Caki2 (cell line): ENCODE results near the gene PCSK6. TPM values are rescaled to one million over a fixed set of nuclear protein-coding genes. Genes with fewer than 3 reads are reported as not detected.

ENCODE experiments used
- DNase-seq: peaks from one replicate; pipeline ENCODE4 v3.0.0-alpha.2; 2015; ENCODE audit warnings: low read depth
- in situ Hi-C: cut with HindIII; loops from 2 replicates; pipeline ENCODE4 v1.10.0; 2016; ENCODE audit warnings: low sequenced_read_pairs, low pct_unique_long_range_greater_than_20kb, mixed read lengths
- total RNA-seq: library from RNA; depleted of rRNA; stranded (reverse); fragments of >200 nt; shearing (Covaris generic); gene quantifications from 2 replicates; pipeline ENCODE4 v1.2.3, GENCODE V29; 2014; ENCODE audit warnings: low replicate concordance

Gene PCSK6
- total RNA-seq, 1 experiment from 2014 or later, result 5.5 TPM

GRCh38 chr15:101490922-101491733 is 1.6 kb upstream of the PCSK6 start:
- in situ Hi-C loops, result no loop called here
- no peak for DNase-seq

- in situ Hi-C loops, result no loop called here
- DNase-seq, result no peak
Measured at GRCh38 chr15:101490408-101490891, 943 bp upstream of the PCSK6 start.

DNA sequence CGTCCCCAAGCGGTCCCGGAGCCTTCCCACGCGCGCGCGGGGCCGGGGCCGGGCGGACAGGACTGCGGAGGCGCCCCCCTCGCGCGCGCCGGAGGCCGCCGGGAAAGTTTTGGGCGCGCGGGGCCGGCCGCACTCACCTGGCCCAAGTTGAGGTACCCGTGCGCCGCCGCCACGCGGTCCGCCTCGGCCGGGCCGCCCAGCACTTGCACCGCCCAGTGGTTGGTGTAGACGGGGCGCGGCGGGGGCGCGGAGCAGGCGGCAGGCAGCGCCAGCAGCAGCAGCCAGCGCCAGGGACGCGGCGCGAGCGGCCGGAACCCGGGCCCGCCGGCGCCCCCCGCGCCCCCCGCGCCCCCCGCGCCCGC is 289 bp downstream of the PCSK6 start:
- peak; percentile 14 for DNase-seq
- in situ Hi-C loops, result no loop called here

DNA sequence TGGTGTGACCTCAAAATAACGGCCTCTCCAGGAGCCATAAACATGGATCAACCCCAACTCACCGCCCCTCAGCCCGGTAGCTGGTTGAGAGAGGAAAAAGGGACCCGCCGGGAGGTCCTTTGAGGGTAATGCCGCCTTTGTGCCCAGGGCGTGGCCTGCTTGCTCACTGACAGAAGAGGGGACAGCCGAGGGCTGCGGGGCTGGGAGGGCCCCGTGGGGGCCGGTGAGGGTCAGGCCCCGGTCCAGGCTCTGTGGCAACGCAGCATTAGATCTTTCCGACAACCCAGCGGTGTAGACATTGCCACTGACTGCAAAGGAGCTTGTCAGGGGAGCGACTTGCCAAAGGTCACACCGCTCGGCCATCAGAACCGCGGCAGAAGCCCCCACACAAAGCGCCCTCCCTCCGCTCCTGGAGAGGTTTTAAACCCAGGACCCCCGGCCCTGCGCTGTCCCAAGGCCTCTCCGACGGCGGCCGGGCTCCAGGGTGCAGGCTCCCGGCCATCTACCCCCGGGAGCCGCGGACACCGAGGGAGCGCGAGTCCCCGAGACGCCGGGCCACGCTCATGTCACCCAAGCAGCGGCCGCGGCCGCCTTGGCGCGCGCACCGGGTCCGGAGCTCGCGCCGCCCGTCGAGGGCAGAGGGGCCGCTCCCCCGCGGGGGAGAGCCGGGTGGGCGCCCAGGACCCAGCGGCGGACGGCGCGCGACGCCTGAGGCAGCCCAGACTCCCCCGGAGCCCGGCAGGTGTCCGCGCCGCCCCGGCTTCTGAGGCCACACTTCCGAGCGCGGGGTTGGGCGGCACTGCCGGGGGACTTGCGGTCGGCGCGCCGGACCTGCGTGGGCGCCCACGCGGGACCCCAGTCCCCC is 975 bp downstream of the PCSK6 start:
- no peak for DNase-seq
- in situ Hi-C loops, result no loop called here

DNA sequence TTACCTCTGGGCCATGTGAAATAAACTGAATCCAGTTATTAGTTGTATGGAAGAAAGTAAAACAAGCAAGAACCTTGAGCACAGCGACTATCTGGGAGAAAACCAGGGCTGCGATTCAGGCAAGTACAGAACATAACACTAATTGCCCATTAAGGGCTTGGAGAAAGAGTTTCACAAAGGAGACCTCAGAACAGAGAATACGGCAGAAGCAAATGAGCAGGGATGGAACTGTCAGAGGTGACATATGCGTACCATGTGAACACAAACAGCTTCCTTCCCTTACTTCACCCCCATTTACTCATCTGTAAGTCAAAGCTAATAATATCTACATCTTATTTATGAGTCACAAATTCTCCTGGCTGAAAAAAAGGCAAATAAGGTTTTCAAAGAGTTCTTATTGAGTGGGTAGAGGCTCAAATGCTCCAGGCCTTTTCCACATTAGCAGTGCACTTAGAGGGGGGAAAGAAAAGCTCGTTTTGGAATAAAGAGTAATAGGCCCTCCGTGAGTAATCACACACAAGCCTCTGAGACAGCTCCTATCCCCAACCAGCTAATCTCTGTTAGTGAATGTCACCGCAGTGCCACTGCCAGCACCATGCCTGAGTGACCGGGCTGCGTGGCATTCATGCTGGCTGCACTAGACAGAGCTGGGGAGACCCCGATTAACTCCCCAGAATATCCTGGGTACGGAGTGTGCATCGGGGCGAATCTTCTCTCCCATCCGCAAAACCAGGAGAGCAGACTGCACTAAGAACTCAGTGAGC is 2.6 kb downstream of the PCSK6 start:
- DNase-seq, result no peak
- in situ Hi-C loops, result no loop called here

DNA sequence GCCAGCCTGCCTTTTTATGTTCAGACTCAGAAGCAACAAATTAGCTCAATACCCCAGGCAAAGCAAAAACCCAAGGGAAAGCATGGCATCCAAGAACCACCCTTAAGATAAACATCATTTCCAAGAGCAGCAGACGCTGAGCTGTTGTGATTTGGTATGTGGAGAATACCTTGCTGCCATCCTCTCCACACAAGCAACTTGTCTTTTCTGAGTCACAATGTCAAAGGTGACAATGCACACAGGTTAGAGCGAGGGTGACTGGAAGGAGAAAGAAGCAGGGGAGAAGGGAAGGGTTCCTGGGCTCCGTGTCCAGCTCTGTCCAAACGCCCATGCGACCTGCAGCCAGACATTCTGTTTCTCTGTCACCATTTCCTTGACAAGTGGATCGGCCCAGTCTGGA is 6.0 kb downstream of the PCSK6 start:
- in situ Hi-C loops, result no loop called here
- peak; percentile 12 for DNase-seq

GRCh38 chr15:101482526-101483371 is 6.8 kb downstream of the PCSK6 start:
- DNase-seq, result no peak
- in situ Hi-C loops, result no loop called here

- in situ Hi-C loops, result no loop called here
- no peak for DNase-seq
Measured at GRCh38 chr15:101481917-101482525, 7.5 kb downstream of the PCSK6 start.

- DNase-seq, result no peak
- in situ Hi-C loops, result no loop called here
Measured at GRCh38 chr15:101481381-101481705, 8.2 kb downstream of the PCSK6 start.

DNA sequence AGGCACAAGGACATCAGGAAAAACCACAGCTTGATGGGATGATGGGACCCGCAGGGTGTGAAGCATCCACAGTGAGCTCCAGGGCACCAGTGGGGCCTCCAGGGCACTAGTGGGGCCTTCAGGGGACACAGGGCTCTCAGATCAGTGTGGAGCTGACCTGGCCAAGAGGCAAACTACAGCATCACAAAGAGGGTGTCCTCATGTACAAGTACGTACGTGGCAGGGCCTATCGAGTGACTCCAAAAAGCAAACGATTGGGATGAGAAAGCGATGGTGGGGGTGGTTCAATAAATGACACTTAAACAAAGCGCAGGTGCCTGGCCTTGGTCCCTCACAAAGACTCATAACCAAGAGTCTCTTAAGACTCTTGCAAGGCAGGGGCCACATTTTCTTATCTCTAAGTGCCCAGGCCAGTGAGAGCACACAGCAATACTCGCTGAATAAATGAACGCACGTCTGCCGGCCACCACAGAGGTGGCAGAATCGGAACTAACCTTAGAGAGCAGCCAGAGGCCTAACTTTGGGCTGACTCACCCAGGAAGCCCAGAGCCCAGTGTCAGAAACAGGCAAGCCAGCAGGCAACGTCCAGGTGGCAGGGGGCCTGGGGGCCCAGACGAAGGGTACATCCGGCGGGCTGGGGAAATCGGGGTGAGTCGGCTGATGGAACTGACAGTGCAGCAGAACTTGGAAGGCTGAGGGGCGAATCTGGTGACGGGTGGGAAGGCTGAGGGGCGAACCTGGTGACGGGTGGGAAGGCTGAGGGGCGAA is 8.7 kb downstream of the PCSK6 start:
- in situ Hi-C loops, result no loop called here
- no peak for DNase-seq

DNA sequence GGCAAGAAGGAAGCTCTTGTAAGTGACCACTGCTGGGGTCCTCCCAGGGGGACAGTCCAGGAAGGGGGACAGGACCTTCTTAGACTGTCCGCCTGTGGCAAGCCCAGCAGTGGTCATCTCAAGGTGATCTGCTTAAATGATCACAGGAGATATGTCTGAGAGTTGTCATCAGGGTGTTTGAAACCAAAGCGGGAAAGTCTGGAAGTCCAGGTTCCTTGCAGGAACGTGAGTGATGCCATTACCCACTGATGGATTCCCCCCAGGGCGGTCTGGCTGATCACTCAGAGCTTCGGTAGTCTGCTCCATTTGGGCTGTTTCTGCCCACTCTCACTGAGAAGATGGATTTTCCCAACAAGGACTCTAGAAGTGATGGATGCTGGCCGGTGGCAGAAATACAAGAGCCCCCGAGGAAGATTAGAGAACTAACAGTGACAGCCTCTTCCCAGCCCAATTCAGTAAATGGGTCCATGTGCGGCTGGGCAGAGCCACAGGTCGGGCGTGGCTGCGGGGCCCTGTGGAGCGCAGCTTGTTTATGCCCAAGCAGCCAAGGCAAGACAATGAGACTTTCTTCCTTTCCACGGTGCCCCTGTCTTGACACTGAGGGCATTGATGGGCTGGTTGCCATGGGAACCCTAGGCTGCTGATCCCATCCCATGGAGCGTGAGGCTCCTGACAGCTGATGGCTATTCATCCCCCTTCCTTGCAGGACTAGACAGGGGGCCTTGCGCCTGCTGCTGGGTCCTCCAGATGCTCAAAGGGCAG is 9.5 kb downstream of the PCSK6 start:
- in situ Hi-C loops, result no loop called here
- no peak for DNase-seq

DNA sequence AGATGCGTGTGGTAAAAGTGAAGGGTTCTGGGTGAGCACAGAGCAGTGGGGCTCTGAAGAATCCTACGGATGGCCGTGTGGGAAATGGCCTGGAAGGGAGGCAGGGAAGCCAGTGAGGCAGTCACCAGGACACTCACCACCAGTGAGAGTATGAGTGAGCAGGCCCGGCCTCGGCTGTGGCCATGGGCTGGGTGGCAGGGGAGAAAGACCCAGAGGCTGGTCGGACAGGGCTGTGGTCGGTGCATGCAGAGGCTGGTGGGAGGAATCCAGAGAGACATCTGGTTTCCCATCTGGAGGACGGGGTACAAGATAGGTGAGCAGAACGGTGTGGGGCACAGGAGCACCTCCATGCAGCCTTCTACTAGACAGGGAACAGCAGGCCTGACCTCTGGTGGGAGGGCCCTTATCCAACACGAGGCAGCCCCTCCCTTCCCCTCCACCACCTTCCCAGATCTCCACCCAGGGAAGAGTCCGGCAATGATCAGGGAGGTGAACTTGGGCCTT is 10.1 kb downstream of the PCSK6 start:
- in situ Hi-C loops, result no loop called here
- DNase-seq, result no peak

- DNase-seq, result no peak
- in situ Hi-C loops, result no loop called here
Measured at GRCh38 chr15:101478701-101479341, 10.7 kb downstream of the PCSK6 start.

DNA sequence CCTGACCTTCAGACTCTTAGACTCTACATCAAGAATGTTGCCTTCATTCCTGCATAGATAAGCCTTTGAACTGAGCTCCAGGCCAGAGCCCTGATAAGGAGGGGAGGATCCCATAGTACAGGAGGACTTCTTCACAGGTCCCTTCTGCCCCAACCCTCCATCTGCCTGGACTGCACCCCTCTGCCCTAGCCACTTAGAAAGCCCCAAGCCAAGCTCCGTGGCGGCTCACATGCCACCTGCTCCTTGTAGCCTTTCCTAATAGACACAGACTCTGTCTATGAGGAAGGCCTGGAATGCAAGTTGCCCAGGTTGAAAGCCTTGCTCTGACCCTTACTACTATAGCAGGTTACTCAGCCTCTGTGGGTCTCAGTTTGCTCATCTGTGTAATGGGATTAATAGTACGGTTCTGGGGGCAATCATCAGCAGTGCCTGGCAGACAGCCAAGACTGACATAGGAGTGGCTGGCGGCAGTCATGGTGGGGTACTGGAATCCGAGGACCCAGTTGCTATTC is 11.6 kb downstream of the PCSK6 start:
- in situ Hi-C loops, result no loop called here

DNA sequence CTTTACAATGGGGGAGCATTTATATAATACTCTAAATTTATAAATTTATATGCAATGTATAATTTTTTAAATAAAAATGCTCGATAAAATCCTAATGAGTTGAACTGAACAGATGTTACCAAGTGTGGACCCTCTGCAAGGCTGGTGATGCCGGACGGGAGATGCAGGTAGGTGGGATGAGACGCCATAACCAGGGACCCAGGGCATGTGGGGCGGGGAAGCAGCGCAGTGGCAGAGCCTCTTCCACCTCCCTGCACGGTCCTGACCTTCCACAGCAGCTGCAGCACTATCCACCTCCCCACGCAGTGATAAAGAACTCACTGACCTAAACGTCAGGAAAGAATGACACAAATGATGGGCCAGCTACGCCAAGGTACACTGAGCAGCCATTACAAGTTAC is 12.8 kb downstream of the PCSK6 start:
- in situ Hi-C loops, result no loop called here
- DNase-seq, result no peak

More for the DNA sequence above, 11.6 kb downstream of the PCSK6 start:
- DNase-seq, result no peak
